Spleen (tissue), 11 donors: Measurements from ENCODE around the gene GPR31. TPM values are rescaled to one million over a fixed set of nuclear protein-coding genes. Genes with fewer than 3 reads are reported as not detected.

Source experiments
- DNase-seq: peaks from one replicate; pipeline ENCODE4 v3.0.0-alpha.2; 2020
- H3K27ac ChIP-seq, 8 donors: fragments of 200-600 bp; sonication (generic) in 7 of 8; 1 replicate in 4 of 8; 2 replicates in 4 of 8; pipeline versions ENCODE4 v1.5.0 to v1.8.0; 2016 to 2021; ENCODE audit warnings: inconsistent platforms in 4 of 8, mild to moderate bottlenecking in 4 of 8, moderate library complexity in 1 of 8
- H3K27me3 ChIP-seq, 7 donors: fragments of 200-600 bp; sonication (generic) in 6 of 7; replicated peaks in 1 of 7; 1 replicate in 4 of 7; 2 replicates in 3 of 7; pipeline versions ENCODE4 v1.5.0 to v1.8.0; 2016 to 2021; ENCODE audit warnings: inconsistent platforms in 3 of 7, mild to moderate bottlenecking in 1 of 7
- H3K36me3 ChIP-seq, 6 donors: fragments of 200-600 bp; sonication (generic) in 5 of 6; 1 replicate in 4 of 6; 2 replicates in 2 of 6; pipeline versions ENCODE4 v1.5.0 to v1.8.0; 2016 to 2021; ENCODE audit warnings: inconsistent platforms in 2 of 6
- H3K4me1 ChIP-seq, 6 donors: fragments of 200-600 bp; sonication (generic) in 5 of 6; 1 replicate in 3 of 6; 2 replicates in 3 of 6; pipeline versions ENCODE4 v1.5.0 to v1.8.0; 2016 to 2021; ENCODE audit warnings: inconsistent platforms in 3 of 6
- H3K4me3 ChIP-seq, 8 donors: fragments of 200-600 bp; sonication (generic) in 7 of 8; 1 replicate in 4 of 8; 2 replicates in 4 of 8; pipeline versions ENCODE4 v1.5.0 to v1.8.0; 2016 to 2021; ENCODE audit warnings: inconsistent platforms in 4 of 8, mild to moderate bottlenecking in 4 of 8, moderate library complexity in 2 of 8
- H3K9me3 ChIP-seq, 8 donors: fragments of 200-600 bp; sonication (generic) in 7 of 8; 1 replicate in 4 of 8; 2 replicates in 4 of 8; pipeline versions ENCODE4 v1.5.0 to v1.8.0; 2016 to 2021; ENCODE audit warnings: inconsistent platforms in 4 of 8
- POLR2A ChIP-seq, 3 donors: fragments of 450-650 bp; IDR thresholded peaks; one replicate each; pipeline ENCODE4 v1.5.1; 2017; ENCODE audit warnings: antibody characterized with exemption in 3 of 3, mild to moderate bottlenecking in 1 of 3
- POLR2AphosphoS5 ChIP-seq, 3 donors: sonication (generic); formaldehyde crosslinking; IDR thresholded peaks; one replicate each; pipeline ENCODE4 v1.5.1; 2017; ENCODE audit warnings: antibody characterized with exemption in 3 of 3
- WGBS, 5 donors: extraction: QIAGEN DNeasy Blood & Tissue Kit in 3 of 5; methylation state at CpG; one replicate each; pipeline versions ENCODE4 v1.1.5 to v1.1.7; 2013 to 2018; 5-methylcytosine and 5-hydroxymethylcytosine counted together
- intact Hi-C: fragments of 100-400 bp; cut with DNase I; formaldehyde crosslinking; loops from one replicate; pipeline ENCODE4 v1.15.0; 2023; ENCODE audit warnings: low total_unique reads
- polyA plus RNA-seq, 3 donors: library from polyadenylated mRNA; stranded (reverse); fragments of 200-250 nt; gene quantifications; one replicate each; pipeline ENCODE4 v1.2.1, GENCODE V29; 2013
- total RNA-seq, 7 donors: library from RNA; depleted of rRNA in 3 of 7; stranded (reverse); fragments of >200 nt in 3 of 7; fragmentation: NEBNext Ultra II Directional in 4 of 7; extraction: Animal tissue kit (Norgen Biotek cat#: 25700) in 4 of 7; gene quantifications; one replicate each; pipeline versions ENCODE4 v1.1.0 to v1.2.1, GENCODE V29; 2016 to 2021
- TF ChIP-seq, protein P1 (sequence below), 11 experiments: fragments of 200-600 bp in 7 of 11; fragments of 450-650 bp in 4 of 11; sonication (generic) in 4 of 11; IDR thresholded peaks in 8 of 11; conservative IDR thresholded peaks in 3 of 11; 1 replicate in 7 of 11; 2 replicates in 4 of 11; pipeline versions ENCODE4 v1.4.0 to v1.8.0; 2016 to 2021; ENCODE audit warnings: antibody characterized with exemption in 11 of 11, inconsistent platforms in 4 of 11, mild to moderate bottlenecking in 1 of 11
- donor health status: healthy with polysubstance abuse.
- donor health status: DM: no; HTN: no; CAD: no; lungs with moderate emphysema.
- donor health status: DM: no; HTN: no; CAD: no.
- donor health status: Bipolar disorder and iron deficiency.
- donor health status: healthy.
- donor health status: DM: no; HTN: no; CAD: no.
- donor health status: DM: yes; HTN: yes; CAD: no.

GPR31 gene
- total and polyA plus RNA-seq, 10 donors = 0.24 to 1.0 (median 0.94) TPM; not detected in 7

DNA sequence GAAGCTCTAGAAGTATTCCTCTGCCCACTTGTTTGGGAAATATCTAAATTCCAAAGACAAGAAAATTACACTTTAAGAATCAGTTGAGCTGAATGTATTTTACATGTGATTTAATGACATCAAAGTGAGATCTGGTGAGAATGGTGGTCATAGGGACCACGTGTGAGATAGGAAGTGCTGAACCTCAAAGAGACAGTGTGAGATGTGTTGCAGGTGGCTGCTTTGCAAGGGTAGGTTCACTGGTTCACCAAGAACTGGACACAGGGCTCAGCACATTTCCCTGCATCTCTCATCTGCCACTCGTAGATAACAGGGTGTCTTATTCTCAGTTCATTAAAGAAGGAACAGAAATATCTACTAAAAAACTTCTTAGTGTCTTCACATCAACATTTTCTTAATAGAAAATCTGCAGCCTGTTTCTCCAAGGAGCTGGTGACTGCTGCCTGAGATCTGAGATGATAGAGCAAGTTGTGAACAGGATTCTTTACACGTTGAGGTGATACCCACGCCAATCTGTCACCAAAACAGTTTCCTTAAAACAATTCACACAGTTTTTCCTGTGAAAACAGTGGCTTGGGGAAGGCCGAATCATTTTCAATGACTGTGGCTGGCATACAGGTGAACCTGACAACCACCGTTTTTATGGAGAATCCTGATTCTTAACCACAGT, 27.6 kb downstream of the GPR31 start:
- WGBS, 5 donors = 53 to 61% (median 56%) methylated on average over 6 of the region's 6 CpGs
- no peak for DNase-seq
- H3K27ac ChIP-seq = peak overlapping the region in 7 of 8 donors; percentile 1 to 89 (median 67)
- H3K36me3 ChIP-seq = peaks cover 0 to 28% (median 0%) of the 10 kb centered on the region in 6 donors
- intact Hi-C loops = no loop called here
- H3K27me3 ChIP-seq = no peaks in the 10 kb centered on the region
- H3K9me3 ChIP-seq = peaks cover 0 to 5% (median 0%) of the 10 kb centered on the region in 8 donors
- peaks cover 0 to 97% (median 41%) of the 10 kb centered on the region in 6 donors for H3K4me1 ChIP-seq
- H3K4me3 ChIP-seq = peak overlapping the region in 1 of 8 donors; percentile 2
- TF ChIP-seq POLR2AphosphoS5 (IDR thresholded peaks at IDR 0.05) (peak in 1 of 3 donors; percentile 56), POLR2A (IDR thresholded peaks at IDR 0.05) (no peak)
- TF ChIP-seq, protein P1, sequence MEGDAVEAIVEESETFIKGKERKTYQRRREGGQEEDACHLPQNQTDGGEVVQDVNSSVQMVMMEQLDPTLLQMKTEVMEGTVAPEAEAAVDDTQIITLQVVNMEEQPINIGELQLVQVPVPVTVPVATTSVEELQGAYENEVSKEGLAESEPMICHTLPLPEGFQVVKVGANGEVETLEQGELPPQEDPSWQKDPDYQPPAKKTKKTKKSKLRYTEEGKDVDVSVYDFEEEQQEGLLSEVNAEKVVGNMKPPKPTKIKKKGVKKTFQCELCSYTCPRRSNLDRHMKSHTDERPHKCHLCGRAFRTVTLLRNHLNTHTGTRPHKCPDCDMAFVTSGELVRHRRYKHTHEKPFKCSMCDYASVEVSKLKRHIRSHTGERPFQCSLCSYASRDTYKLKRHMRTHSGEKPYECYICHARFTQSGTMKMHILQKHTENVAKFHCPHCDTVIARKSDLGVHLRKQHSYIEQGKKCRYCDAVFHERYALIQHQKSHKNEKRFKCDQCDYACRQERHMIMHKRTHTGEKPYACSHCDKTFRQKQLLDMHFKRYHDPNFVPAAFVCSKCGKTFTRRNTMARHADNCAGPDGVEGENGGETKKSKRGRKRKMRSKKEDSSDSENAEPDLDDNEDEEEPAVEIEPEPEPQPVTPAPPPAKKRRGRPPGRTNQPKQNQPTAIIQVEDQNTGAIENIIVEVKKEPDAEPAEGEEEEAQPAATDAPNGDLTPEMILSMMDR (IDR thresholded peaks at IDR 0.05 in 8 of 11, conservative IDR thresholded peaks at IDR 0.05 in 3 of 11) = no peak

DNA sequence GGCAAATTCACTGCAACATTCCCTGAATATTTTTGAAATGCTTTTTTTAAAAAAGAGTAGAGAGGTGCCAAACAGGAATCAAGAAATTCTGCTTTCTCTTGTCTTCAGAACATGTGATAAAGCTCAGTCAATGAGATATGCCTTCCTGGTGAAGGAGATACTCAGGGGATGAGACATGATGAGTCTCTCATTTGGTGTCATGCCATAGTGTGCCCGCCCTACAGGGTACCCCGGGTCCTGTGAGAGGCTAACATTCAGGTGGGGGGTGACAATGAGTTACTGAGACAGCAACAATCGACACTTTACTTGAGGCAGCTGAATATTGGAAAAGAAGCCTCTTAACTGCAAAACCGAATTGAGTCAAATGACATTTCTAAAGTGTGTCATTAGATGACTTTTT, 28.2 kb downstream of the GPR31 start:
- no peaks in the 10 kb centered on the region for H3K27me3 ChIP-seq
- H3K4me3 ChIP-seq = no peak overlapping the region
- H3K4me1 ChIP-seq = peaks cover 0 to 95% (median 41%) of the 10 kb centered on the region in 6 donors
- H3K27ac ChIP-seq = peak overlapping the region in 7 of 8 donors; percentile 1 to 89 (median 67)
- 75 to 81% (median 77%) methylated on average over 4 of the region's 4 CpGs for WGBS, 5 donors
- peaks cover 0 to 22% (median 0%) of the 10 kb centered on the region in 6 donors for H3K36me3 ChIP-seq
- no peak for DNase-seq
- intact Hi-C loops = no loop called here
- TF ChIP-seq POLR2AphosphoS5 (IDR thresholded peaks at IDR 0.05) = no peak
- no peak for TF ChIP-seq POLR2A (IDR thresholded peaks at IDR 0.05)
- TF ChIP-seq, protein P1 (IDR thresholded peaks at IDR 0.05 in 8 of 11, conservative IDR thresholded peaks at IDR 0.05 in 3 of 11) = no peak
- H3K9me3 ChIP-seq = peaks cover 0 to 5% (median 0%) of the 10 kb centered on the region in 8 donors

DNA sequence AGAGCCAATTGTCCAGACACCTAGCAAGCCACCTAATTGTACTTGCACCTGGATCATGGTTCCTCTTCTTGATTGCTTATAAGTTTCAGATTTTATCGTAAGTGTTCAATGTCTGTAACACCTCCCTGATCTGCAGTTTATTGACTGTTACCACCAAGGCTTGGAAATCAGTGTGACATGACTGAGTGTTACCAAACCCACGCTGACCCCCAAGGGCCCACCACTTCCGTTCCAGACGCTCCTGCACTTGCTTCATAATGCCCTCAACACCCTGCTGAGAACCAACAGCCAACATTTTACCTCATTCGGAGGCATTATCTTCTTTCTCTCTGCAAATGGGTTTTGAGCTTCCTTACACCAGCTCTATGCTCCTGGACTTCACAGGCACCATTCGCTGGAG, 28.6 kb downstream of the GPR31 start:
- intact Hi-C loops = no loop called here
- WGBS, 5 donors = 62 to 72% (median 69%) methylated on average over 6 of the region's 6 CpGs
- DNase-seq = no peak

More for the DNA sequence above, 28.6 kb downstream of the GPR31 start:
- Histone ChIP-seq H3K9me3 (peaks cover 0 to 5% (median 0%) of the 10 kb centered on the region in 8 donors), H3K4me1 (peaks cover 0 to 91% (median 41%) of the 10 kb centered on the region in 6 donors), H3K4me3 (no peak overlapping the region), H3K36me3 (peaks cover 0 to 18% (median 0%) of the 10 kb centered on the region in 6 donors), H3K27me3 (no peaks in the 10 kb centered on the region), H3K27ac (peak overlapping the region in 6 of 8 donors; percentile 2 to 89 (median 70))
- TF ChIP-seq, protein P1 (IDR thresholded peaks at IDR 0.05 in 8 of 11, conservative IDR thresholded peaks at IDR 0.05 in 3 of 11) = no peak
- TF ChIP-seq POLR2A (IDR thresholded peaks at IDR 0.05) (no peak), POLR2AphosphoS5 (IDR thresholded peaks at IDR 0.05) (no peak)
